HG03432 (cell line): ENCODE measurements around the gene PRKG2.
"Not testable (repeated sequence)": the region's sequence is repeated elsewhere in the genome, so short reads cannot be mapped to it uniquely, and the experiment has no call there.

Experiments used
- ATAC-seq: cut with Tn5 transposase; IDR thresholded peaks from one replicate; pipeline ENCODE4 v1.9.1; 2021; ENCODE audit warnings: mild to moderate bottlenecking, moderate library complexity; ENCODE audit not compliant: unreplicated experiment

Gene PRKG2

GRCh38 chr4:81164126-81164525 lies 50.9 kb downstream of the PRKG2 start:
- ATAC-seq = no peak

- ATAC-seq = no peak
These were observed 52.1 kb downstream of the PRKG2 start for GRCh38 chr4:81162752-81163458.

- ATAC-seq = not testable (repeated sequence)
These were observed 61.2 kb downstream of the PRKG2 start for GRCh38 chr4:81153714-81154323.

GRCh38 chr4:81152839-81153713 lies 61.9 kb downstream of the PRKG2 start:
- no peak for ATAC-seq

GRCh38 chr4:81149976-81150375 lies 65.0 kb downstream of the PRKG2 start:
- ATAC-seq = no peak

GRCh38 chr4:81148576-81148975 lies 66.4 kb downstream of the PRKG2 start:
- no peak for ATAC-seq

GRCh38 chr4:81146466-81146865 lies 68.6 kb downstream of the PRKG2 start:
- no peak for ATAC-seq

- no peak for ATAC-seq
These were observed 71.8 kb downstream of the PRKG2 start for GRCh38 chr4:81143183-81143582.

GRCh38 chr4:81142744-81143143 lies 72.3 kb downstream of the PRKG2 start:
- no peak for ATAC-seq

GRCh38 chr4:81137894-81138293 lies 77.1 kb downstream of the PRKG2 start:
- ATAC-seq = no peak

- ATAC-seq = no peak
These were observed 77.6 kb downstream of the PRKG2 start for GRCh38 chr4:81137446-81137845.

GRCh38 chr4:81136161-81136905 lies 78.7 kb downstream of the PRKG2 start:
- ATAC-seq = no peak

GRCh38 chr4:81135501-81135900 lies 79.5 kb downstream of the PRKG2 start:
- no peak for ATAC-seq

- no peak for ATAC-seq
These were observed 83.5 kb downstream of the PRKG2 start for GRCh38 chr4:81131563-81131962.

- ATAC-seq = no peak
These were observed 84.0 kb downstream of the PRKG2 start for GRCh38 chr4:81131066-81131465.

- ATAC-seq = no peak
These were observed 84.5 kb downstream of the PRKG2 start for GRCh38 chr4:81130569-81130968.

- ATAC-seq = no peak
These were observed 95.0 kb downstream of the PRKG2 start for GRCh38 chr4:81120055-81120454.

- no peak for ATAC-seq
These were observed 96.9 kb downstream of the PRKG2 start for GRCh38 chr4:81118086-81118485.

- ATAC-seq = no peak
These were observed 98.5 kb downstream of the PRKG2 start for GRCh38 chr4:81116566-81116965.

- no peak for ATAC-seq
These were observed 102.0 kb downstream of the PRKG2 start for GRCh38 chr4:81113024-81113423.

GRCh38 chr4:81109356-81109755 lies 105.7 kb downstream of the PRKG2 start:
- ATAC-seq = no peak
